ENCODE results near the gene EXOC2.

DNA sequence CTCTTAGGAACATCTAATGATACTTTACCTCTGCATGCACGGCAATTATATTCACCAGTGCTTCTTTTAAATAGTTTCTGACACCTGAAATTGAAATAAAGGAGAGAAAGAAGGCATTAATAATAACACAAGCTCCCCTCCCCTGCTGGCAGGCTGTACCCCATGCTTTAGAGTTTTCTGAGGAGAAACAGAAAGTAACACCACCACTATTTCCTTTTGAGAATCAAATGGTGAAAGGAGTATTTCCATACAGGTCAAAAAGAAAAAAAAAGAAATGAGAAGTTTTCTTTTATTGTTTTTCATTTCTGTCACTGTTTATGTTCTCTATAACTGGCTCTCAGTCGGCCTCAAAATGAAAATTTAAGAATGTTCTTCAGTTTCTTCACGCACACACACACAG is 193.3 kb downstream of the EXOC2 start:
- TF ChIP-seq POLR2A (IDR thresholded peaks at IDR 0.05; ENCODE audit: extremely low read depth, insufficient read length) = no peak
- TF ChIP-seq, protein P1, sequence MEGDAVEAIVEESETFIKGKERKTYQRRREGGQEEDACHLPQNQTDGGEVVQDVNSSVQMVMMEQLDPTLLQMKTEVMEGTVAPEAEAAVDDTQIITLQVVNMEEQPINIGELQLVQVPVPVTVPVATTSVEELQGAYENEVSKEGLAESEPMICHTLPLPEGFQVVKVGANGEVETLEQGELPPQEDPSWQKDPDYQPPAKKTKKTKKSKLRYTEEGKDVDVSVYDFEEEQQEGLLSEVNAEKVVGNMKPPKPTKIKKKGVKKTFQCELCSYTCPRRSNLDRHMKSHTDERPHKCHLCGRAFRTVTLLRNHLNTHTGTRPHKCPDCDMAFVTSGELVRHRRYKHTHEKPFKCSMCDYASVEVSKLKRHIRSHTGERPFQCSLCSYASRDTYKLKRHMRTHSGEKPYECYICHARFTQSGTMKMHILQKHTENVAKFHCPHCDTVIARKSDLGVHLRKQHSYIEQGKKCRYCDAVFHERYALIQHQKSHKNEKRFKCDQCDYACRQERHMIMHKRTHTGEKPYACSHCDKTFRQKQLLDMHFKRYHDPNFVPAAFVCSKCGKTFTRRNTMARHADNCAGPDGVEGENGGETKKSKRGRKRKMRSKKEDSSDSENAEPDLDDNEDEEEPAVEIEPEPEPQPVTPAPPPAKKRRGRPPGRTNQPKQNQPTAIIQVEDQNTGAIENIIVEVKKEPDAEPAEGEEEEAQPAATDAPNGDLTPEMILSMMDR (IDR thresholded peaks at IDR 0.05; ENCODE audit: low read depth, low read length) = no peak
